Activated CD4-positive, CD25-positive, alpha-beta regulatory T cell treated with anti-CD3 and anti-CD28 coated beads, Interleukin-2, amount 50 U/mL, for 24 hours (primary cell): Measurements from ENCODE around the gene RAVER2.
"Not testable (repeated sequence)": the region's sequence is repeated elsewhere in the genome, so short reads cannot be mapped to it uniquely, and the experiment has no call there.

Experiments used
- ATAC-seq, 2 donors: fragments of 150-1000 bp; cut with Tn5 transposase; one replicate each; pipeline ENCODE4 v1.10.0; 2021; ENCODE audit warnings: mild to moderate bottlenecking in 1 of 2, moderate library complexity in 1 of 2

Gene RAVER2

DNA sequence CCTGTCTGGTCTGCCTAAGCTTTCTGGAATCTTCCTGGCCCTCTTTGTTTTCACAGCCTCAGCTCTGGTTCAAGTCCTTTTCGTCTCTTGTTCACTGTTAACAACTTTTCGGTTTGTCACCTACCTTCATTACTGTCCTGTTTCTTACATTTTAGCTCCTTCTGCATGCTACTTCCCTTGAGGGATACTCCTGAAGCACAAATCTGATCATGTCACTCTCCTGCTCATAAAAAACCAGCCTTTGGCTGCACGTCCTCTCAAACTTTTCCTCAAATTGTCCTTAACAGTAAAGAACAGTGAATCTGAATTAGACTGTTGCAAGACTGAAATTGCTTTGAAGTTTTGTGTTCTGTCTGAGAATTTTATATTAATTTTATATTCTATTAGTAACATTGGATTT lies 3.3 kb downstream of the RAVER2 start:
- ATAC-seq = no peak

DNA sequence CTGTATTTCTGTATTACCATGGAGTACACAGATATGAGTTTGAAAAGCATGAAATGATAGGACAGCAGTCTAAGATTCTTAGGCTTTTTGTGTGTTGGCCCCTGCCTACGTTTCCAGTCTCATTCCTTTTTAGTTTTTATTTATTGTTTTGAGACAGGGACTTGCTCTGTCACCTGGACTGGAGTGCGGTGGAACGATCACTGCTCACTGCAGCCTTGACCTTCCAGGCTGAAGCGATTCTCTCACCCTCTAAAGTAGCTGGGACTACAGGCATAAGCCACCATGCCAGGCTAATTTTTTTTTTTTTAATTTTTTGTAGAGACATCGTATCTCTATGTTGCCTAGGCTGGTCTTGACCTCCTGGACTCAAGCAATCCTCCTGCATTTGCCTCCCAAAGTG lies 3.8 kb downstream of the RAVER2 start:
- no peak for ATAC-seq

DNA sequence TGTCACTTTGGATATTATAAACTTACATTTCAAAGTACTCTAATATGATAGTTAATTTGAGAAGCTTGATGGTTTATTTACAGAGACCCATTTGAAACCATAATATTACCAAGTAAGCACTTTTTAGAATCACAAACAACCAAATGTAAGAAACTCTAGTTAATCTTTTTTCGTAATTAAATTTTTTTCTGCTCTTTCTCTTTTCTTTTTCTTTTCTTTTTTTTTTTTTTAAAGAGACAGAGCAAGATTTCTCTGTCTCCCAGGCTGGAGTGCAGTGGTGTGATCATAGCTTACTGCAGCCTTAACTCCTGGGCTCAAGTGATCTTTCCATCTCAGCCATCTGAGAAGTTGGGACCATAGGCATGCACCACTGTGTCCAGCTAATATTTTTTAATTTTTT lies 5.2 kb downstream of the RAVER2 start:
- no peak for ATAC-seq

DNA sequence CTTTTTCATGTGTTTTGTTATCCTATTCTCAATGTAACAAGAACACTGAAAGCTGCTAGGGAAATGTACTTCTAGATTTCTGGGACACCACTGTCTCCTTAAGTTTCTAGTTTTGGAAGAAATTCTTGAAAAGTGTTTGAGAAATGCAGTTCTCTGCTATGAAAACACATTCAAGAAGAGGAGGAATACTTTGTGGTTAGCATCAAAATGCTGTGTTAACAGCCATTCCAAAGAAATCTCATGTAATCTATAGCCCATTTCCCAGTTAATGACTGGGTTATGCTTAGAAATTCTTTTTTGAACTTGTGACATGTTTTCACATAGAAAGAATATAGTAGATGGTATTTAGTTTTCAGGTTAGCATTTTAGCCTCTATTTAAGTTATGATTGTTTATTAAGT lies 6.0 kb downstream of the RAVER2 start:
- no peak for ATAC-seq

DNA sequence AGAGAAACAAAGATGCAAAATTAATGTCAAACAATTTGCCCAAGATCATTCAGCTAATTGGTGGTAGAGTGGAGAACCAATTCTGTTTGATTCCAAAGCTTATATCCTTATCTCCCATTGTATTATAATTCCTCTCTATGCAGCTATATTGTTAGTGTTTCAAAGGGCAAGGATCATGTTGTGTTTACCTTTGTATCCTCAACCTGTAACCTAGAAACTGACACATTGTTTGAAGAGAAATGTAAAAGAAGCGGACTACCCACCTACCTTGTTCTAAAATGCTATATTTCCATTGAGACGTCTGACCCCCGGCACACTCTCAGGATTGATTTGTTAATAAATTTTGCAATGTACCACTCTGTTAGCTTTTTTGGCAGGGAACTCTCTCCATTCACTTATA lies 9.3 kb downstream of the RAVER2 start:
- no peak for ATAC-seq

DNA sequence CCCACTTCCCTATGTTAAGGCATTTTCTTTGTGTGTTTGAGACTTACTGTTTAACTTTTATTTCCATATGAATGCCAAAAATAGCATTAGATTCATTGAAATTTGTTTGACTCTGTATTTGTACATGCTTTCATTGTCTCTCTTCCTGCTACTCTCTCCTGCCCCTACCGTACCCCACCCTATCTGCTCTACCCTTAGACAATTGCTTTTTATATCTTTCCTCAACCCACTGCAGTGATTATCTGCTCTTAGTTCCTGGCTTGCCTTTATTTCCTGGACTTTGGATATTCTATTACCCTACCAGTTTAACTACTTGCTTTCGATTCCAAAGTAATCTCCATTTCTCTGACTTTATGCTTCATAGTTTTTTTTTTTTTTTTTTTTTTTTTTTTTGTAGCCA lies 10.5 kb downstream of the RAVER2 start:
- no peak for ATAC-seq

DNA sequence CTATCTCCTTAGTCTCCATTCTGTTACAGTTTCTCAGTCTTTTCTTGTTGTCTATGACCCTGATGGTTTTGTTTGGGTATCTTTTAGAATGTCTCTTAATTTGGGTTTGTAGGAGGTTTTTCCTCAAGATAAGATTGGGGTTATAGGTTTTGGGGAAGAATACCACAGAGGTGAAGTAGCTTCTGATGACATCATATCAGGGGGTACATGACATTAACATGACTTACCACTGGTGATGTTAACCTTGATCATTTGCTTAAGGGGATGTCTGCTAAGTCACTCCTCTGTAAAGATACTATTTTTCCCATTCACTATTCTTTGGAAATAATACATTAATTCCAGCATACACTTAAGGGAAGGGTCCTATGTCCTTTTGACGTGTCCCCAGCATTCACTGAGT lies 11.9 kb downstream of the RAVER2 start:
- no peak for ATAC-seq

DNA sequence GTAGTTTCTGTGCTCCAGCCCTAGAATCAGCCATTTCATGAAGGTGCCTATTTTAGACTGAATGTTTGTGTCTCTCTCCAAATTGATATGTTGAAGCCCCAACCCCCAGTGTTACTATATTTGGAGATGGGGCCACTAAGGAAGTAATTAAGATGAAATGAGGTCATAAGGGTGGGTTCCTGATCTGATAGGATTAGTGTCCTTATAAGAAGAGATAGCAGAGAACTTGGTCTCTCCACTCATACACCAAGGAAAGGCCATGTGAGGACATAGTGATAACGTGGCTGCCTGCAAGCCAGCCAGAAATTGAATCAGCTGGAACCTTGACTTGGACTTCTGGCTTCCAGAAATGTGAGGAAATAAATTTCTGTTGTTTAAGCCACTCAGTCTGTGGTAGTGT lies 12.3 kb downstream of the RAVER2 start:
- no peak for ATAC-seq

DNA sequence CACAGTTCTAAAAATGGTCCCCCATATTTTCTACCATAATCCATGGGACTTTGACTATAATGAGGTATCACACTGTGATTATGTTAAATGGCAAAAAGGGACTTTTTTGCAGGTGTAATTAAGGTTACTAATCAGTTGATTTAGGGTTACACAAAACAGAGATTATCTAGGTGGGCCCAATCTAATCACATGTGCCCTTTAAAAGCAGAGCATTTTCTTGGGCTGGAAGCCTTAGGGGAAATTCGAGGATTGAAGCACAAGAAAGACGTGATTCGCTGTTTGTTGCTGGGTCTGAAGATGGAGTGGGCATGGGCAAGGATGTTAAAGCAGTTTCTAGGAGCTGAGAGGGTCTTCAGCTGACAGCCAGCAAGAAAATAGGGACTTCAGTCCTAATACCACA lies 13.4 kb downstream of the RAVER2 start:
- ATAC-seq = no peak

DNA sequence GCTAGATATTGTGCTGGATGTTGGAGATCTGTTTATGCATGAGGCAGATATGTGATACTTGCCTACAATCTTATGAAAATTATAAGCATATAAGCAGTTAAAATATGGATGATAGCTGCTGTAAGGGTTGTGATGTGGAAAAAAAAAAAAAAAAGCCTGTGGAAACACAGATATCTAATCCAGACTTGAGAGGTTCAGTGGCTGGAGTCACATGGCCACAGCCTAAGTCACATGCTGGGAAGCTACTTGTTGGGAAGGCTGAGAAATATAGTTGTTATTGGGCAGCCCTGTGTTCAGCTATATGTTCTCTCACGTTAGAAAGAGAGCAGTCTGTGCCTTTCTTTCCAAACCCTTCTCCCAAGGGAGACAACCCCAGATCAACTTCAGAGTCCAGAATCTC lies 15.1 kb downstream of the RAVER2 start:
- no peak for ATAC-seq

DNA sequence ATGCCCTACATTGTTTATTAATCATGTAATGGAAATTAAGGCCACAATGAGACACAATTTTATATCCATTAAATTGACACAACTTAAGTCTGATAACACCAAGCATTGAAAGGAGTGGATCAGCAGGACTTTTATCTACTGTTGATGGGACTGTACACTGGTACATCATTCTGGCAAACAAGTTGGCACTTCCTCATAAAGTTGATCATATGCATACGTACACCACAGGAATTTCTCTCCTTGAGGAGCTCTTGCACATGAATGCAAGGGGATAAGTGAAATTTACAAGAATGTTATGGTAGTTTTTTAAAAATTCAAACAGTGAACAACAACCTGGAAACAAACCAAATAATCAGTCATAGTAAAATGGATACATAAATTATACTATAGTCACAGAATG lies 20.1 kb downstream of the RAVER2 start:
- ATAC-seq = no peak

DNA sequence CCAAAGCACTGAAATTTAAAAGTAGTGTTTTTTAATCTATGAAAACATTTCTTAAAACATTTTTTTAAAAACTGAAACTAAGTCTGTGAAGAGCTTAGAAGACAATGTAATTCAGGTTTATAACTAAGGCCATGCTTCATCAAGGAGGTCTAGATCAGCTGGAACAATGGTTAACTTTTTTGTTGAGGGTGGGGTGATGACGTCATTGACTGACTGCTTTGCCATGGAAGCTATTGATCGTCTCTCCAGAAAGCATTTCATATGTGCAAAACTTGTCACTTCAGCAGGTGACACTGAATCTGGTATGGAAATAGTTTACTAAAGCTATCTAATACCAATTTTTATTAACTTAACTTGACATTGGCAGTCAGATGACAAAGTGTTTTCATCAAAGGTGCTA lies 21.0 kb downstream of the RAVER2 start:
- ATAC-seq = no peak

DNA sequence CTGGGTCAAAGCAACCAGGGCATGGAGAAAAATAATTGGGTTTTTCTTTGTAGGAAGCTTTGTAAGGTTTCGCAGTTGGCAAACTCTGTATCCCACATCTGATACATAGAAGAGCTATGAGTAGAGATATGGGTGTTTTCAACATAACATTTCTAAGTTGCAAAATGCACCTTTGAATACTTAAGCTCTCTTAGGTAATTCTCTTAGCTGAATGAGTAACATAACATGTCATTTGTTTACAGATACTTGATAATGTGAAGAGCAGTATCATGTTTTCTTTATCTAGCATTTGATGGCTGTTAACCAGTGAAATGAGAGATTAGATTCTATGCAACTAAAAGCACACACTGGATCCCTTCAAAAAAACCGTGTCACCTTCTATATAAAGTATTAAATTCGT lies 21.6 kb downstream of the RAVER2 start:
- ATAC-seq = no peak

DNA sequence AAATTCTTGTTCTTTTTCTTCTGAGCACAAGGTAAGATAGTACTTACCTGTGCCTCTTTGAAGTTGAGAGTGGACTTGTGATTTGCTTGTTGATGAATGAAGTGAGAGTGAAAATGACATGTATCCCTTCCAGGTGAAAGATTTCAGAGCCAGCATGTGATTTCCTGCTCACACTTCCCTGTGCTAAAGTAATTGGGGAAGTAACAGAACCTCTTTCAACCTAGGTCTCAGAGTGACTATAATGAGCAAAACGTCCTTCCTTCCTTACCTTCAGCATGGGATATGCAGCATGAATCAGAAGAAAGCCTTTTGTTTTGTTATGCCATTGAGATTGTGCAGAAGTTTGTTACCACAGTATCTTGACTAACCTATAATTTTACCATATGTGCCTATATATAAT lies 24.6 kb downstream of the RAVER2 start:
- no peak for ATAC-seq

DNA sequence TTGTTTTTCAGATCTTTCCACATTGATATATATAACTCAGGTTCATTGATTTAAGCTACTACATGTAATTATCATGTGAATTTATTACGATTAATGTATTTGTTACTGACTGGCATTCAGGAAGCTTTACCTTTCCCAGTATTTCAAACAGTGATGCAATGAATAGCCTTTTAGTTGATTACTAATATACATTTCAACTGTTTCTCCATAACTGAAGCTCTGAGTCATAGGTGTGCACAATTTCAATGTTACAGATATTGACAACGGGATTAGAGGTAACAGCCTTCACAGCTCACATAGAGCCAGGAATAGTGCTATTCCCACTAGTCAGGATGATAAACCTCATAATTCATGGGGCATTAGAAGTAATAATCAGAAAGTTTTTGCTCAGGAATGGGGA lies 25.1 kb downstream of the RAVER2 start:
- ATAC-seq = no peak

DNA sequence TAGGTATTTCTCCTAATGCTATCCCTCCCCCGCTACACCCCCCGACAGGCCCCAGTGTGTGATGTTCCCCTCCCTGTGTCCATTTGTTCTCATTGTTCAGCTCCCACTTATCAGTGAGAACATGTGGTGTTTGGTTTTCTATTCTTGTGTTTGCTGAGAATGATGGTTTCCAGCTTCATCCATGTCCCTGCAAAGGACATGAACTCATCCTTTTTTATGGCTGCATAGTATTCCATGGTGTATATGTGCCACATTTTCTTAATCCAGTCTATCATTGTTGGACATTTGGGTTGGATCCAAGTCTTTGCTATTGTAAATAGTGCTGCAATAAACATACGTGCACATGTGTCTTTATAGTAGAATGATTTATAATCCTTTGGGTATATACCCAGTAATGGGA lies 28.4 kb downstream of the RAVER2 start:
- ATAC-seq = not testable (repeated sequence)

DNA sequence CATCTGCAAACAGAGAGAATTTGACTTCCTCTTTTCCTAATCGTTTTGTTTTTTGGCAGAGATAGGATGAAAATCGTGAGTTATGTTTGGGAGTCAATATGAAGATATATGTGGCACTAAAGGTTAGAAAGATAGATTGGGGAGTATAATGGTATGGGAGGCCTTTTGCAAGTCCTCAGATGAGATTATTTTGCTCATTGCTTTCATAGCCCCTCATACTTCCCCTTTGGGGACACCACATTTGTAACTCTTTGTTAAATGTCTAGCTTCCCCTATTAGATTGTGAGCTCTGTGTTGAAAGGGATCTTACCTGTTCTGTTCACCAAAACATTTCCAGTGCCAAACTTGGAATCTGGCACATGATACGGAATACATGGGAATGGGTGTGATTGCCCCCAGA lies 30.2 kb downstream of the RAVER2 start:
- no peak for ATAC-seq

DNA sequence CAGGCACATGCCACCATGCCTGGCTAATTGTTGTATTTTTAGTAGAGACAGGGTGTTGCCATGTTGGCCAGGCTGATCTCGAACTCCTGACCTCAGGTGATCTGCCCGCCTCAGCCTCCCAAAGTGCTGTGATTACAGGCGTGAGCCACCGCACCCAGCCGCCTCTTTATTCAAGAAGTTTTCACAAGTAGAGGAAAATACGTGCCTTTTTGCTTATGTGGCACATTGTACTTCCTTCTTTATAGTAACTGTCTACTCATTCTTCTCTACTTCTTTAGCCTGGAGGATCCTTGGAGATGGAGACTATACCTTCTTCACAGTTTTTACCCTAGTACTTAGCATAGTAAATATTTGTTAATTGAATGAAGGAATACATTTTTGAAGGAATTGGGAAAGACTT lies 37.2 kb downstream of the RAVER2 start:
- ATAC-seq = not testable (repeated sequence)

DNA sequence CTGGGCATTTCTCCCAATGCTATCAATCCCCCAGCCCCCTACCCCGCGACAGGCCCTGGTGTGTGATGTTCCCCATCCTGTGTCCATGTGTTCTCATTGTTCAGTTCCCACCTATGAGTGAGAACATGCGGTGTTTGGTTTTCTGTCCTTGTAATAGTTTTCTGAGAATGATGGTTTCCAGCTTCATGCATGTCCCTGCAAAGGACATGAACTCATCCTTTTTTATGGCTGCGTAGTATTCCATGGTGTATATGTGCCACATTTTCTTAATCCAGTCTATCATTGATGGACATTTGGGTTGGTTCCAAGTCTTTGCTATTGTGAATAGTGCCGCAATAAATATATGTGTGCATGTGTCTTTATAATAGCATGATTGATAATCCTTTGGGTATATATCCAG lies 38.0 kb downstream of the RAVER2 start:
- ATAC-seq = not testable (repeated sequence)

DNA sequence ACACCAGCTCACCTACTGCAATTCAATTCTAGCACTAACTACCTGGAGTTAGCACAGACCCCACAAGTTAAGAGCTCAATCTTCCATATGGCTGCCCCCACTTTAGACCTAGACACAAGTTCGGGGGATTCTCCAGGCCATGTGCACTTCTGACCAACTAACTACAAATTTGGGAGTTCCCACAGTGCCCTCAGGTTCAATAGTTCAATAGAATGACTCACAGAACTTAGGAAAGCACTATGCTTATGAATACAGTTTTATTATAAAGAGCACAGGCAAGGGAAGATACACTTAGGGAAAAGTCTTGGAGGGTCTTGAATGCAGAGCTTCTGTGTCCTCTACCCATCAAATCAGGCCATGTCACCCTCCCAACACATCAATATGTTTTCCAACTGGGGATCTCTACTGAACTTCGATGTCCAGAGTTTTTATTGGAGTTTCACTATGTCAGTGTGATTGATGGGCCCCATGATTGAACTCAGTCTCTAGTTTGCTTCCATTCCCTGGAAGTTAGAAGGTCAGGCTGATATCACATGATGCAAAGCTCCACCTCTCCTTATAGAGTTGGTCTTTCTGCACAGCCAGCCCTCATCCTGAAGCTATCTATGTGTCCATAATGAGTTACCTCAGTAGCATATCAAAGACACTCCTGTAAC lies 46.1 kb downstream of the RAVER2 start:
- no peak for ATAC-seq

DNA sequence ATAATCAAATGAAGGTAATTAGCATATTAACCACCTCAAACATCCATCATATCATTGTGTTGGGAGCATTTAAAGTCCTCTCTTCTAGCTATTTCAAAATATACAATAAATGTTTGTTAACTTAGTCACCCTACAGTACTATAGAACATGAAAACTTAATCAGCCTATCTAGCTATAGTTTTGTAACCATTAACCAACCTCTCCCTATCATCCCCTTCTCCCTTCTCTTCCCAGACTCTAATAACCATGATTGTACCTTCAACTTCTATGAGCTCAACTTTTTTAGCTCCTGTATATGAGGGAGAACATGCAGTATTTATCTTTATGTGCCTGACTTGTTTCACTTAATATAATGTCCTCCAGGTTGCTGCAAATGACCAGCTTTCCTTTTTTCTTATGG lies 54.0 kb downstream of the RAVER2 start:
- ATAC-seq = no peak

DNA sequence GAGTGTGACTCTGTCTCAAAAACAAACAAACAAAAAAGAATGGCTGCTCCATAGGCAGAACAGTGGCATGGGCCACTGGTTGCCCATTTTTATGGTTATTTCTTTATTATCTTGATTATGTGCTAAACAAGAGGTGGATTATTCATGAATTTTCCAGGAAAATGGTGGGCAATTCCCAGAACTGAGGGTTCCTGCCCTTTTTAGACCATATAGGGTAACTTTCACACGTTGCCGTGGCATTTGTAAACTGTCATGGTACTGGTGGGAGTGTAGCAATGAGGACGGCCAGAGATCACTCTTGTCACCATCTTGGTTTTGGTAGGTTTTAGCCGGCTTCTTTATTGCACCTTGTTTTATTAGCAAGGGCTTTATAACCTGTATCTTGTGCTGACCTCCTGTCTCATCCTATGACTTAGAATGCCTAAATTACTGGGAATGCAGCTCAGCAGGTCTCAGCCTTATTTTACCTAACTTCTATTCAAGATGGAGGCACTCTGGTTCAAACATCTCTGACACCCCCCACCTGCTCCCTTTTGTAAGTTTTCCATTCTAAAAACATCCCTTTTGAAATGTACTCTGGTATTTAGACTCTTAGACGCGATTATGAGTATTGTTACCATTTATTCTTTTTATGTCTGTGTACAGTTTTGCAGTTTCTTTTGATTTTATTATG lies 57.1 kb downstream of the RAVER2 start:
- no peak for ATAC-seq

DNA sequence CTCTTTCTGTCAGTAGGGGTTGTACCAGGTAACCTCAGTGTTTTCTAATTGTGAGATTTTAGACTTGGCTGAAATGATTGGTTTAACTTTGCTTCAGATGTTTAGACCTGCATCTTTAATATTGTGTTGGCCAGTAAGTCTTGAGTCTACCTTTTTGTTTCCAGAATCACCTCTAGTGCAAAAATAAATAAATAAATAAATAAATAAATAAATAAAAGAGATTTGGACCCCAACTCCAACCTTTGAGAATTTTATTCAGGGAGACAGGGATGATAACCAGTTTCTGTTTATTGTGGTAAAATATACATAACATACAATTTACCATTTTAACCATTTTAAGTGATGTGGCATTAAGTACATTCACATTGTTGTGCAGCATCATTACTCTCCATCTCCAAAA lies 64.4 kb downstream of the RAVER2 start:
- ATAC-seq = no peak

DNA sequence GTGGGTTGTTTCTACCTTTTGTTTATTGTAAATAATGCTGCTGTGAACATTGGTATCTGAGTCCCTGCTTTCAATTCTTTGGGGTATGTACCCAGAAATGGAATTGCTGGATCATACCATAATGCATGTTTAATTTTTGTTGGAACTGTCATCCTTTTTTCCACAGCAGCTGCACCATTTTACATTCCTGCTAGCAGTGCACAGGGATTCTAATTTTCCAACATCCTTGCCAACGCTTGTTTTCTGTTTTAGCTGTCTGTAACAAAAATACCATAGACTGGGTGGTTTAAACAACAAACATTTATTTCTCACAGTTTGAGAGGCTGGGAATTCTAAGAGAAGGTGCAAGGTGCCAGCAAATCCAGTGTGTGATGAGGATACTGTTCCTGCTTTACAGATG lies 65.1 kb downstream of the RAVER2 start:
- ATAC-seq = no peak

DNA sequence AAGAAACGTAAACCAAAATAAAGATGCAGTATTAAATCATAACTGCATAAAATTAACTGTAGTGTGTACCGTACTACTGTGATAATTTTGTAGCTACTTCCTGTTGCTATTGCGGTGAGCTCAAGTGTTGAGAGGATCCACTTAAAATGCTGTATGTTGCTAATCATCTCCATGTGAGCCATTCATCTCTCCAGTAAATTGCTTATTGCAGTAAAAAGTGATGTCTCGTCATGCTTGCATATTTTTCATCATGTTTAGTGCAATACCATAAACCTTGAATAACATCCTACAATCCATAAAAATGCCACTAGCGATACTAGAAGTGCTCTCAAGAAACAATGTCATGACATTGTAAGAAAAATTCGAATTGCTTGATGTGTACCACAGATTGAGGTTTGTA lies 66.3 kb downstream of the RAVER2 start:
- no peak for ATAC-seq
